ENCODE measurements around the gene HIGD2B. TPM values are rescaled to one million over a fixed set of nuclear protein-coding genes. Genes with fewer than 3 reads are reported as not detected.
"Not testable (repeated sequence)": the region's sequence is repeated elsewhere in the genome, so short reads cannot be mapped to it uniquely, and the experiment has no call there.

The HIGD2B gene
- total and polyA plus RNA-seq, 2 experiments from 2014 or later: not detected

- not testable (repeated sequence) for H4K20me1 ChIP-seq (ENCODE audit: insufficient read depth, poor library complexity, severe bottlenecking); H3K36me3 ChIP-seq (replicated peaks; ENCODE audit: insufficient read depth, low read depth); H3K9me3 ChIP-seq (ENCODE audit: low read depth); DNase-seq (ENCODE audit: low spot score); H2AFZ ChIP-seq; H3K4me1 ChIP-seq (ENCODE audit: insufficient read depth); H3K27me3 ChIP-seq; H3K79me2 ChIP-seq; H3K9me2 ChIP-seq (replicated peaks; ENCODE audit: insufficient read depth); H3K27ac ChIP-seq; H3K4me2 ChIP-seq; H3K4me3 ChIP-seq
- WGBS (ENCODE audit: low lambda C conversion rate, missing lambda C conversion rate): 84% methylated on average over 11 of the region's 11 CpGs
These were observed 57.5 kb downstream of the HIGD2B start for GRCh38 chr15:72628249-72629067.

- H3K4me1 ChIP-seq (ENCODE audit: insufficient read depth); H3K79me2 ChIP-seq; H3K4me3 ChIP-seq; H3K27ac ChIP-seq; H3K27me3 ChIP-seq; H3K4me2 ChIP-seq; H4K20me1 ChIP-seq (ENCODE audit: insufficient read depth, poor library complexity, severe bottlenecking); H3K9me3 ChIP-seq (ENCODE audit: low read depth); H2AFZ ChIP-seq; H3K36me3 ChIP-seq (replicated peaks; ENCODE audit: insufficient read depth, low read depth); H3K9me2 ChIP-seq (replicated peaks; ENCODE audit: insufficient read depth); DNase-seq (ENCODE audit: low spot score): not testable (repeated sequence)
- WGBS (ENCODE audit: low lambda C conversion rate, missing lambda C conversion rate): 81% methylated on average over 3 of the region's 3 CpGs
These were observed 59.8 kb downstream of the HIGD2B start for GRCh38 chr15:72626153-72626552.

Small RNAs within 50 kb of the gene (small RNA-seq; reads per million reads assigned to genes)
- not detected for gene RN7SL853P

Other genes with a start within 250 kb of the HIGD2B start
- gene ARIH1, start 211.9 kb downstream of the HIGD2B start, total RNA-seq: 61.6 and 62.1 TPM in 2 replicates
- 62.9 and 76.3 TPM in 2 replicates for gene ARIH1, start 211.9 kb downstream of the HIGD2B start, polyA plus RNA-seq
- 0.08 TPM in 1 of 2 replicates, not detected in the other for gene GOLGA6B, start 31.5 kb downstream of the HIGD2B start, total RNA-seq
- not detected in 2 replicates for gene GOLGA6B, start 31.5 kb downstream of the HIGD2B start, polyA plus RNA-seq
- gene BBS4, start within 50 bp of the HIGD2B start, total RNA-seq: 24.6 and 28.3 TPM in 2 replicates
- gene BBS4, start within 50 bp of the HIGD2B start, polyA plus RNA-seq: 18.1 and 20.6 TPM in 2 replicates
- gene ADPGK, start 97.6 kb upstream of the HIGD2B start, total RNA-seq: 67.3 and 71.1 TPM in 2 replicates
- gene ADPGK, start 97.6 kb upstream of the HIGD2B start, polyA plus RNA-seq: 56.3 and 59.2 TPM in 2 replicates

All from hepatocyte (in vitro differentiated cells).